NB4 (cell line): ENCODE data around the gene CTCFL.

ENCODE experiments used
- DNase-seq: peaks from one replicate; pipeline ENCODE4 v3.0.0; 2010; ENCODE audit warnings: low read depth
- H3K4me3 ChIP-seq: one replicate; pipeline ENCODE4 v1.5.1; 2011; ENCODE audit warnings: mild to moderate bottlenecking, low read depth, low read length, moderate library complexity
- CTCF ChIP-seq: IDR thresholded peaks from one replicate; pipeline ENCODE4 v1.5.1; 2012; ENCODE audit warnings: low read depth, low read length
- MYC ChIP-seq: IDR thresholded peaks from 2 replicates; pipeline ENCODE4 v1.6.1; 2011; ENCODE audit warnings: low read depth, low read length
- POLR2A ChIP-seq: IDR thresholded peaks from 2 replicates; pipeline ENCODE4 v1.6.1; 2011; ENCODE audit warnings: mild to moderate bottlenecking; ENCODE audit not compliant: insufficient read length; ENCODE audit errors: extremely low read depth
- TF ChIP-seq, protein P1 (sequence below): IDR thresholded peaks from 2 replicates; pipeline ENCODE4 v1.6.1; 2011; ENCODE audit warnings: low read depth, low read length

Gene CTCFL

DNA sequence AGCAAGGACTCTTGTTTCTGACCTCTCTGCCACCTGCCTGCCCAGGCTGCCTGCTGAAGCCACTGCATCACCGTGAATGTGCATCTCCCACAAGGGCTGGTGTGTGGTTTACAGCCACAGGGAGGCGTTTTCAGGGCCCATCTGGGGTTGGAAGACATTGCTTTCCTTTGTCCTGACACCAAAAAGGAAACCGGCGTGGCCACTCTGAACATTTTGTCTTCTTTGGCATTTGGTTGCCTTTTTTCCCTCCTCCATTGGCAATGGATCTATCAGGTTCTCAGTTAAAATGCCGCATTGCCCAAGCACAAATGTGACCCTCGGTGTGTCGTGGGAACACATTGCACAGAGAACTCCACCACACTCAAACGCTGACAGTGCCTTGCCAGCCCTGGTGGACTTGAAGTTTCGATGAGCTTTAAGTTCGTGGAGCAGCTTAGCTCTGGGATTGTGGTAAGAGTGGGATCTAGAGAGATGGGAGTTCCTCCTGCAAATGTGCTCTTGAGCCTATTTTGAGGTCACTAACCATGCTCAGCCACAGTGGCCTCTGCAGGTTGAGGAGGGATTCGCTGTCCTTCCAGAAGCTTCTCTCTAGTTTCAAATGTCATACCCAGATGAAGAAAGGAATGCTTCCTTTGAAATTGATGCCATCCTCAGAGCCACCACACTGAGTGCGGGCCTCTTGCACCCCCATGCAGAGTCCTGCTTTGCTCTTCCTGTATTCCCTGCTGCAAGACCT, 21.2 kb upstream of the CTCFL start:
- TF ChIP-seq POLR2A = no peak
- no peak for TF ChIP-seq MYC
- no peak for TF ChIP-seq CTCF
- TF ChIP-seq, protein P1, sequence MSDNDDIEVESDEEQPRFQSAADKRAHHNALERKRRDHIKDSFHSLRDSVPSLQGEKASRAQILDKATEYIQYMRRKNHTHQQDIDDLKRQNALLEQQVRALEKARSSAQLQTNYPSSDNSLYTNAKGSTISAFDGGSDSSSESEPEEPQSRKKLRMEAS = no peak
- H3K4me3 ChIP-seq = no peak overlapping the region
- no peak for DNase-seq

- no peak for DNase-seq
- no peak overlapping the region for H3K4me3 ChIP-seq
- TF ChIP-seq CTCF = no peak
- TF ChIP-seq, protein P1 = no peak
- no peak for TF ChIP-seq POLR2A
- no peak for TF ChIP-seq MYC
Observed at GRCh38 chr20:57544838-57545564, 20.1 kb upstream of the CTCFL start.

DNA sequence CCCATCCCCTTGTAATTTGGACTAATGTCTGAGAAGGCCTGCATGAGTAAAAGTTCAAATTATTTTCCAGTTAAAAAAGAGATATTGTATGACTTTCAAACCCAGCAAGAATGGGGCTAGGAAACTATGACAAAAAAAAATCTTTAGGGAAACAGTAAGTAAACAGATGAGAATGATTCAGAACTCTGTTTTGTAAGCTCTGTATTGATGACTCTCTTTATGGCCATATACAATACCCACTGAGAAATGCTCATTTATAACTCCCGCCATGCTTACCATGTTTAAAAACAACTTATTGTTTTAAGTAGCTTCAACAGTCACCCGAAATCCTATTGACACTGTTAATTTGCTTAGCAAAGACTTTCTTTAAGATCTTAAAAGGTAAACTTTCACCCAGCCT, 18.8 kb upstream of the CTCFL start:
- no peak overlapping the region for H3K4me3 ChIP-seq
- no peak for TF ChIP-seq MYC
- TF ChIP-seq, protein P1 = no peak
- no peak for TF ChIP-seq POLR2A
- TF ChIP-seq CTCF = no peak

GRCh38 chr20:57540890-57541580, 16.1 kb upstream of the CTCFL start:
- no peak for DNase-seq
- H3K4me3 ChIP-seq = no peak overlapping the region
- TF ChIP-seq CTCF (no peak), MYC (no peak), POLR2A (no peak)
- TF ChIP-seq, protein P1 = no peak

More for the DNA sequence above, 18.8 kb upstream of the CTCFL start:
- no peak for DNase-seq

- DNase-seq = no peak
- no peak for TF ChIP-seq POLR2A
- TF ChIP-seq, protein P1 = no peak
- no peak for TF ChIP-seq CTCF
- TF ChIP-seq MYC = no peak
- H3K4me3 ChIP-seq = no peak overlapping the region
Observed at GRCh38 chr20:57539889-57540288, 14.9 kb upstream of the CTCFL start.
